GM18499 (cell line): ENCODE measurements around the gene NECTIN1.

Experiments
- ATAC-seq: cut with Tn5 transposase; IDR thresholded peaks from one replicate; pipeline ENCODE4 v1.9.1; 2021; ENCODE audit warnings: moderate number of reproducible peaks; ENCODE audit not compliant: insufficient read depth, unreplicated experiment

The NECTIN1 gene

GRCh38 chr11:119737366-119738058 lies 8.5 kb upstream of the NECTIN1 start:
- no peak for ATAC-seq

GRCh38 chr11:119734788-119735187 lies 5.8 kb upstream of the NECTIN1 start:
- no peak for ATAC-seq

- no peak for ATAC-seq
Measured at GRCh38 chr11:119730789-119731386, 1.9 kb upstream of the NECTIN1 start.

- ATAC-seq, result no peak
Measured at GRCh38 chr11:119729951-119730613, 1.1 kb upstream of the NECTIN1 start.

GRCh38 chr11:119729581-119729927 lies 554 bp upstream of the NECTIN1 start:
- no peak for ATAC-seq

- ATAC-seq, result no peak
Measured at GRCh38 chr11:119728211-119728626, 781 bp downstream of the NECTIN1 start.

- no peak for ATAC-seq
Measured at GRCh38 chr11:119727523-119728151, 1.4 kb downstream of the NECTIN1 start.

- ATAC-seq, result no peak
Measured at GRCh38 chr11:119726585-119727522, 2.1 kb downstream of the NECTIN1 start.

- ATAC-seq, result no peak
Measured at GRCh38 chr11:119726150-119726553, 2.8 kb downstream of the NECTIN1 start.

- no peak for ATAC-seq
Measured at GRCh38 chr11:119724956-119725355, 4.0 kb downstream of the NECTIN1 start.

GRCh38 chr11:119723952-119724325 lies 5.1 kb downstream of the NECTIN1 start:
- ATAC-seq, result no peak

GRCh38 chr11:119723243-119723951 lies 5.6 kb downstream of the NECTIN1 start:
- no peak for ATAC-seq

GRCh38 chr11:119722281-119722794 lies 6.7 kb downstream of the NECTIN1 start:
- ATAC-seq, result no peak

GRCh38 chr11:119721129-119722120 lies 7.6 kb downstream of the NECTIN1 start:
- no peak for ATAC-seq

- no peak for ATAC-seq
Measured at GRCh38 chr11:119720311-119720913, 8.6 kb downstream of the NECTIN1 start.

GRCh38 chr11:119717839-119718534 lies 11.0 kb downstream of the NECTIN1 start:
- no peak for ATAC-seq
